Frontal cortex (tissue), 4 donors: ENCODE data around the gene FASTK. TPM values are rescaled to one million over a fixed set of nuclear protein-coding genes. Genes with fewer than 3 reads are reported as not detected.

ENCODE experiments used
- DNase-seq, 2 donors: peaks; one replicate each; pipeline ENCODE4 v3.0.0; 2012; ENCODE audit warnings: low spot score in 2 of 2
- FAIRE-seq: peaks from 2 replicates; lab custom pipeline; 2012; peaks lifted over from hg19 to GRCh38; lab: Jason Lieb, UNC
- total RNA-seq: library from RNA; depleted of rRNA; stranded (reverse); fragments of >200 nt; gene quantifications from one replicate; pipeline ENCODE4 v1.2.3, GENCODE V29; 2014
- donor health status: control.
- donor health status: control.
- donor health status: control.

The FASTK gene
- total RNA-seq: 32.6 TPM

GRCh38 chr7:151080522-151081169 is at the start of gene FASTK:
TSS of gene FASTK (minus strand) at chr7:151080809. CDS start at chr7:151080766, 43 bp downstream.
- no peak for FAIRE-seq

GRCh38 chr7:151129960-151130591 is 49.5 kb upstream of the FASTK start:
- FAIRE-seq: no peak
- DNase-seq: no peak

More at GRCh38 chr7:151080522-151081169, at the start of gene FASTK:
- peak; percentile 97 to 98 for DNase-seq

- DNase-seq: peak in 1 of 2 donors; percentile 9
- no peak for FAIRE-seq
Observed at GRCh38 chr7:151129117-151129959, 48.7 kb upstream of the FASTK start.

GRCh38 chr7:151128716-151129115 is 48.1 kb upstream of the FASTK start:
- FAIRE-seq (no peak), DNase-seq (no peak)

- DNase-seq (no peak), FAIRE-seq (no peak)
Observed at GRCh38 chr7:151128144-151128543, 47.5 kb upstream of the FASTK start.

- FAIRE-seq (no peak), DNase-seq (no peak)
Observed at GRCh38 chr7:151126491-151127137, 46.0 kb upstream of the FASTK start.

GRCh38 chr7:151125846-151126481 is 45.4 kb upstream of the FASTK start:
- no peak for FAIRE-seq
- no peak for DNase-seq

- FAIRE-seq (no peak), DNase-seq (no peak)
Observed at GRCh38 chr7:151125470-151125845, 44.8 kb upstream of the FASTK start.

GRCh38 chr7:151124899-151125399 is 44.3 kb upstream of the FASTK start:
- FAIRE-seq (no peak), DNase-seq (no peak)

- DNase-seq: no peak
- FAIRE-seq: no peak
Observed at GRCh38 chr7:151124481-151124880, 43.9 kb upstream of the FASTK start.

- DNase-seq (peak; percentile 97), FAIRE-seq (no peak)
Observed at GRCh38 chr7:151123822-151124464, 43.3 kb upstream of the FASTK start.

GRCh38 chr7:151123158-151123821 is 42.7 kb upstream of the FASTK start:
- DNase-seq (no peak), FAIRE-seq (no peak)

GRCh38 chr7:151122796-151123157 is 42.2 kb upstream of the FASTK start:
- no peak for DNase-seq
- no peak for FAIRE-seq

- FAIRE-seq (no peak), DNase-seq (no peak)
Observed at GRCh38 chr7:151122276-151122675, 41.7 kb upstream of the FASTK start.

GRCh38 chr7:151121380-151122170 is 41.0 kb upstream of the FASTK start:
- DNase-seq: no peak
- no peak for FAIRE-seq

GRCh38 chr7:151120896-151121295 is 40.3 kb upstream of the FASTK start:
- FAIRE-seq: no peak
- peak; percentile 69 to 75 for DNase-seq

GRCh38 chr7:151119902-151120301 is 39.3 kb upstream of the FASTK start:
- no peak for FAIRE-seq

GRCh38 chr7:151119055-151119415 is 38.4 kb upstream of the FASTK start:
- no peak for FAIRE-seq
- DNase-seq: no peak

More at GRCh38 chr7:151119902-151120301, 39.3 kb upstream of the FASTK start:
- DNase-seq: no peak
